K562 (cell line): ENCODE data around the gene RTBDN. TPM values are rescaled to one million over a fixed set of nuclear protein-coding genes. Genes with fewer than 3 reads are reported as not detected.

Experiments
- CBX5 ChIP-seq: IDR thresholded peaks from 2 replicates; pipeline ENCODE4 v1.6.1; 2014; ENCODE audit warnings: low read depth, borderline replicate concordance
- CTBP1 ChIP-seq: fragments of 450-650 bp; IDR thresholded peaks from 2 replicates; pipeline ENCODE4 v1.6.1; 2016; ENCODE audit warnings: borderline replicate concordance
- DNMT1 ChIP-seq: fragments of 450-650 bp; IDR thresholded peaks from 2 replicates; pipeline ENCODE4 v1.6.1; 2016; ENCODE audit warnings: antibody characterized with exemption, mild to moderate bottlenecking
- GABPB2 ChIP-seq: fragments of 250-450 bp; sonication (Bioruptor Pico); conservative IDR thresholded peaks from 2 replicates; pipeline ENCODE4 v1.5.1; 2021; ENCODE audit warnings: mild to moderate bottlenecking
- HDAC2 ChIP-seq: fragments of 450-650 bp; IDR thresholded peaks from 2 replicates; pipeline ENCODE4 v1.6.1; 2016; ENCODE audit warnings: mild to moderate bottlenecking
- L3MBTL2 ChIP-seq: fragments of 450-650 bp; IDR thresholded peaks from 2 replicates; pipeline ENCODE4 v1.6.1; 2016; ENCODE audit warnings: mild to moderate bottlenecking, moderate library complexity
- NFATC3 ChIP-seq: fragments of 450-650 bp; IDR thresholded peaks from 2 replicates; pipeline ENCODE4 v1.6.1; 2017; ENCODE audit warnings: mild to moderate bottlenecking
- NRF1 ChIP-seq, 2 experiments: fragments of 450-650 bp; IDR thresholded peaks in 1 of 2; conservative IDR thresholded peaks in 1 of 2; 2 replicates each; pipeline ENCODE4 v1.6.1; 2014; ENCODE audit warnings: mild to moderate bottlenecking in 2 of 2
- PHB ChIP-seq: fragments of 250-450 bp; sonication (Bioruptor Pico); IDR thresholded peaks from 2 replicates; pipeline ENCODE4 v1.5.0; 2021
- RFX5 ChIP-seq: IDR thresholded peaks from 2 replicates; pipeline ENCODE4 v1.6.1; 2011; ENCODE audit warnings: low read depth, mild to moderate bottlenecking, improper control_type of control experiment, low read length
- RNF2 ChIP-seq: sonication (generic); IDR thresholded peaks from 2 replicates; pipeline ENCODE4 v1.6.1; 2016
- SETDB1 ChIP-seq: IDR thresholded peaks from one replicate; pipeline ENCODE4 v1.6.1; 2012; ENCODE audit warnings: low read length, control low read depth, inconsistent platforms
- SMARCA5 ChIP-seq: fragments of 450-650 bp; IDR thresholded peaks from 2 replicates; pipeline ENCODE4 v1.6.1; 2016
- ZBTB17 ChIP-seq: fragments of 450-650 bp; formaldehyde crosslinking; IDR thresholded peaks from 2 replicates; pipeline ENCODE4 v1.4.0; 2020; ENCODE audit warnings: mild to moderate bottlenecking
- ZC3H8 ChIP-seq: fragments of 450-650 bp; IDR thresholded peaks from 2 replicates; pipeline ENCODE4 v1.6.1; 2017
- ZNF175 ChIP-seq: fragments of 200-800 bp; sonication (Bioruptor generic); IDR thresholded peaks from 2 replicates; pipeline ENCODE4 v1.6.1; 2016; ENCODE audit warnings: low read depth, mild to moderate bottlenecking, missing genetic modification characterization, missing compliant biosample characterization
- ZNF212 ChIP-seq: fragments of 450-650 bp; formaldehyde crosslinking; IDR thresholded peaks from 2 replicates; pipeline ENCODE4 v1.4.0; 2020; ENCODE audit warnings: mild to moderate bottlenecking
- ZNF232 ChIP-seq: sonication (generic); formaldehyde crosslinking; IDR thresholded peaks from 2 replicates; pipeline ENCODE4 v1.8.0; 2022; ENCODE audit warnings: mild to moderate bottlenecking, missing genetic modification reagents
- ZNF311 ChIP-seq: fragments of 250-450 bp; sonication (Bioruptor Pico); IDR thresholded peaks from 2 replicates; pipeline ENCODE4 v1.4.0; 2020; ENCODE audit warnings: mild to moderate bottlenecking, moderate library complexity
- ZNF347 ChIP-seq: fragments of 450-650 bp; formaldehyde crosslinking; IDR thresholded peaks from 2 replicates; pipeline ENCODE4 v1.4.0; 2020; ENCODE audit warnings: low read depth, mild to moderate bottlenecking, moderate library complexity
- ZNF431 ChIP-seq: sonication (generic); formaldehyde crosslinking; IDR thresholded peaks from 2 replicates; pipeline ENCODE4 v1.8.0; 2022; ENCODE audit warnings: mild to moderate bottlenecking, missing genetic modification reagents
- ZNF551 ChIP-seq: fragments of 250-450 bp; sonication (Bioruptor Pico); IDR thresholded peaks from 2 replicates; pipeline ENCODE4 v1.5.0; 2021; ENCODE audit warnings: mild to moderate bottlenecking, moderate library complexity
- ZNF583 ChIP-seq: fragments of 250-450 bp; sonication (Bioruptor Pico); IDR thresholded peaks from 2 replicates; pipeline ENCODE4 v1.4.0; 2020
- ZNF695 ChIP-seq: fragments of 450-650 bp; formaldehyde crosslinking; IDR thresholded peaks from 2 replicates; pipeline ENCODE4 v1.4.0; 2020; ENCODE audit warnings: mild to moderate bottlenecking, moderate library complexity
- polyA plus RNA-seq, 8 experiments: library from polyadenylated mRNA; depleted of rRNA in 4 of 8; stranded (reverse) in 5 of 8; unstranded in 3 of 8; fragments of >200 nt; fragmentation: Nextera tagmentation in 2 of 8; fragmentation: Illumina TruSeq in 1 of 8; extraction: Ambion mirVana in 2 of 8; extraction: Trizol in 1 of 8; gene quantifications; 2 replicates each; pipeline versions ENCODE4 v1.2.1 to v1.2.3, GENCODE V29; 2011 to 2014; ENCODE audit warnings: inconsistent platforms in 1 of 8, missing spikeins in 1 of 8
- total RNA-seq, 7 experiments: library from RNA; depleted of rRNA in 6 of 7; stranded (reverse); fragments of >200 nt in 6 of 7; fragmentation: Illumina TruSeq in 2 of 7; extraction: Trizol in 2 of 7; gene quantifications; 2 replicates each; pipeline versions ENCODE4 v1.2.1 to v1.2.3, GENCODE V29; 2011 to 2021; ENCODE audit warnings: low replicate concordance in 1 of 7
- TF ChIP-seq, protein P1 (sequence below): sonication (generic); formaldehyde crosslinking; IDR thresholded peaks from 2 replicates; pipeline ENCODE4 v1.8.1; 2022; ENCODE audit warnings: missing genetic modification reagents
- TF ChIP-seq, protein P2 (sequence below), 2 experiments: fragments of 200-800 bp in 1 of 2; sonication (Bioruptor generic) in 1 of 2; sonication (generic) in 1 of 2; formaldehyde crosslinking in 1 of 2; IDR thresholded peaks in 1 of 2; conservative IDR thresholded peaks in 1 of 2; 2 replicates each; pipeline versions ENCODE4 v1.5.0 to v1.6.1; 2016 to 2020; ENCODE audit warnings: missing compliant biosample characterization in 1 of 2, missing genetic modification characterization in 1 of 2, missing genetic modification reagents in 1 of 2
- TF ChIP-seq, protein P3 (sequence below): fragments of 450-650 bp; formaldehyde crosslinking; IDR thresholded peaks from 2 replicates; pipeline ENCODE4 v1.4.0; 2020; ENCODE audit warnings: mild to moderate bottlenecking, moderate library complexity
- TF ChIP-seq, protein P4 (sequence below): fragments of 450-650 bp; IDR thresholded peaks from 2 replicates; pipeline ENCODE4 v1.6.1; 2016; ENCODE audit warnings: antibody characterized with exemption

Gene RTBDN
- total and polyA plus RNA-seq, 9 of the 15 experiments (the other 6 are each of a cell fraction or from before 2014, with no cell fraction given): 0.20 to 2.3 (median 0.72) TPM; not detected in 1

DNA sequence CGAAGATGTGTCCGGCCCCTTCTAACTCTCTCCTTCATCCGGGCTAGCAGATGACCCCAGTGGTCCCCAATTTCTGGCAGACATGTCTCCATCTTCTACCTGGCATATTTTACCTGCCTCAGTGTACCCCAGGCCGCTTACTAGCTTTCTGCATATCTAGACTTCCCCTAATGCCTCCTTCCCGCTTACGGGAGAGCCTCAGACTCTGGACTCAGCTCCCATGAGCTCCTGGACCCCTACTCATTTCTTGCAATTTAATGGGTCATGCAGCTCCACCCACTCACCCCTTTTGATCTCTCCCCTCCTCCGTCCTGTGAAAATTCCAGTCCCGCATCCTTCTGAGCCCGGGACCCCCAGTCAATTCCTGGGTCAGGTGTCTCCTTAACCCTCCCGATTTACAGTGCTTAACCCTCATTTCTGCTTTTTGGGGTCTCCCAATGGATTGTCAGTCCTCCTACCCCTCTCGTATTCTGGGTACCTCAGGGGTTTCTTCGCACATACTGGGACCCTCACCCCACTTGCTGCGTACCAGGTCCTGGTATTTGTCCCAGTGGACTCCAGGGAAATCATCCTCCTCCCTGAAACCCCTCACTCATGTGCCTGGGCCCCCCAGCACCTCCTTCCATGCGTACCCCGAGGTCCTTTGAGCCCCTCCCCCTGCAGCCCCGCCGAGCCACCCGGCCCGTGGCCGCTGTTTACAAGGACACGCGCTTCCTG, 43.6 kb downstream of the RTBDN start (continued):
- no peak for TF ChIP-seq L3MBTL2
- TF ChIP-seq GABPB2 (CRISPR knock-in tag): no peak
- 0 out of 2 replicates have a peak, but pooled peaks have one; percentile 28 for TF ChIP-seq SMARCA5
- peak; percentile 67; the same call in 1 of the 2 replicates for TF ChIP-seq HDAC2
- TF ChIP-seq ZNF583 (CRISPR knock-in tag): no peak
- TF ChIP-seq ZNF232 (CRISPR knock-in tag): no peak
- TF ChIP-seq, protein P1, sequence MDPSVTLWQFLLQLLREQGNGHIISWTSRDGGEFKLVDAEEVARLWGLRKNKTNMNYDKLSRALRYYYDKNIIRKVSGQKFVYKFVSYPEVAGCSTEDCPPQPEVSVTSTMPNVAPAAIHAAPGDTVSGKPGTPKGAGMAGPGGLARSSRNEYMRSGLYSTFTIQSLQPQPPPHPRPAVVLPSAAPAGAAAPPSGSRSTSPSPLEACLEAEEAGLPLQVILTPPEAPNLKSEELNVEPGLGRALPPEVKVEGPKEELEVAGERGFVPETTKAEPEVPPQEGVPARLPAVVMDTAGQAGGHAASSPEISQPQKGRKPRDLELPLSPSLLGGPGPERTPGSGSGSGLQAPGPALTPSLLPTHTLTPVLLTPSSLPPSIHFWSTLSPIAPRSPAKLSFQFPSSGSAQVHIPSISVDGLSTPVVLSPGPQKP (CRISPR knock-in tag): no peak
- no peak for TF ChIP-seq ZNF431 (CRISPR knock-in tag)
- no peak for TF ChIP-seq PHB (CRISPR knock-in tag)
- 0 out of 2 replicates have a peak, but pooled peaks have one; percentile 38 for TF ChIP-seq ZNF175
- no peak for TF ChIP-seq ZBTB17 (CRISPR knock-in tag)
- no peak for TF ChIP-seq ZNF347 (CRISPR knock-in tag)
- TF ChIP-seq RNF2: no peak
- TF ChIP-seq, protein P2, sequence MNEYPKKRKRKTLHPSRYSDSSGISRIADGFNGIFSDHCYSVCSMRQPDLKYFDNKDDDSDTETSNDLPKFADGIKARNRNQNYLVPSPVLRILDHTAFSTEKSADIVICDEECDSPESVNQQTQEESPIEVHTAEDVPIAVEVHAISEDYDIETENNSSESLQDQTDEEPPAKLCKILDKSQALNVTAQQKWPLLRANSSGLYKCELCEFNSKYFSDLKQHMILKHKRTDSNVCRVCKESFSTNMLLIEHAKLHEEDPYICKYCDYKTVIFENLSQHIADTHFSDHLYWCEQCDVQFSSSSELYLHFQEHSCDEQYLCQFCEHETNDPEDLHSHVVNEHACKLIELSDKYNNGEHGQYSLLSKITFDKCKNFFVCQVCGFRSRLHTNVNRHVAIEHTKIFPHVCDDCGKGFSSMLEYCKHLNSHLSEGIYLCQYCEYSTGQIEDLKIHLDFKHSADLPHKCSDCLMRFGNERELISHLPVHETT (CRISPR knock-in tag; conservative IDR thresholded peaks at IDR 0.05 in 1 of 2, IDR thresholded peaks at IDR 0.05 in 1 of 2): peak in 1 of 2 experiments; percentile 20; a peak in 2 of 4 replicates
- TF ChIP-seq, protein P3, sequence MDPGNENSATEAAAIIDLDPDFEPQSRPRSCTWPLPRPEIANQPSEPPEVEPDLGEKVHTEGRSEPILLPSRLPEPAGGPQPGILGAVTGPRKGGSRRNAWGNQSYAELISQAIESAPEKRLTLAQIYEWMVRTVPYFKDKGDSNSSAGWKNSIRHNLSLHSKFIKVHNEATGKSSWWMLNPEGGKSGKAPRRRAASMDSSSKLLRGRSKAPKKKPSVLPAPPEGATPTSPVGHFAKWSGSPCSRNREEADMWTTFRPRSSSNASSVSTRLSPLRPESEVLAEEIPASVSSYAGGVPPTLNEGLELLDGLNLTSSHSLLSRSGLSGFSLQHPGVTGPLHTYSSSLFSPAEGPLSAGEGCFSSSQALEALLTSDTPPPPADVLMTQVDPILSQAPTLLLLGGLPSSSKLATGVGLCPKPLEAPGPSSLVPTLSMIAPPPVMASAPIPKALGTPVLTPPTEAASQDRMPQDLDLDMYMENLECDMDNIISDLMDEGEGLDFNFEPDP: no peak
- no peak for TF ChIP-seq CTBP1
- TF ChIP-seq ZNF551: no peak
- TF ChIP-seq CBX5: no peak
- peak; percentile 64; the same call in 1 of the 2 replicates for TF ChIP-seq DNMT1
- no peak for TF ChIP-seq NRF1 (conservative IDR thresholded peaks at IDR 0.05 in 1 of 2, IDR thresholded peaks at IDR 0.05 in 1 of 2)
- no peak for TF ChIP-seq SETDB1
- no peak for TF ChIP-seq ZC3H8
- no peak for TF ChIP-seq ZNF212 (CRISPR knock-in tag)
- no peak for TF ChIP-seq NFATC3
- no peak for TF ChIP-seq ZNF311 (CRISPR knock-in tag)
- no peak for TF ChIP-seq ZNF695 (CRISPR knock-in tag)
- TF ChIP-seq RFX5: no peak
- TF ChIP-seq, protein P4, sequence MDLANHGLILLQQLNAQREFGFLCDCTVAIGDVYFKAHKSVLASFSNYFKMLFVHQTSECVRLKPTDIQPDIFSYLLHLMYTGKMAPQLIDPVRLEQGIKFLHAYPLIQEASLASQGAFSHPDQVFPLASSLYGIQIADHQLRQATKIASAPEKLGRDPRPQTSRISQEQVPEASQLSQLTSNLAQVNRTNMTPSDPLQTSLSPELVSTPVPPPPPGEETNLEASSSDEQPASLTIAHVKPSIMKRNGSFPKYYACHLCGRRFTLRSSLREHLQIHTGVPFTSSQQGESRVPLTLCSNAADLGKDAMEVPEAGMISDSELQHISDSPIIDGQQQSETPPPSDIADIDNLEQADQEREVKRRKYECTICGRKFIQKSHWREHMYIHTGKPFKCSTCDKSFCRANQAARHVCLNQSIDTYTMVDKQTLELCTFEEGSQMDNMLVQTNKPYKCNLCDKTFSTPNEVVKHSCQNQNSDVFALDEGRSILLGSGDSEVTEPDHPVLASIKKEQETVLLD: peak; percentile 82; the same call in 1 of the 2 replicates
